Activated T-cell treated with anti-CD3 and anti-CD28 coated beads, Interleukin-2, amount 50 U/mL, for 4 hours (primary cell): ENCODE data around the gene DNAI4. TPM values are rescaled to one million over a fixed set of nuclear protein-coding genes. Genes with fewer than 3 reads are reported as not detected.
A peak's percentile ranks its signal among the peaks of the same experiment; 100 is the strongest.
"Not testable (repeated sequence)": the region's sequence is repeated elsewhere in the genome, so short reads cannot be mapped to it uniquely, and the experiment has no call there.

ENCODE experiments used
- ATAC-seq, 2 donors: fragments of 200-7000 bp; cut with Tn5 transposase; one replicate each; pipeline ENCODE4 v1.10.0; 2021
- DNase-seq: peaks from one replicate; pipeline ENCODE4 v3.0.0-alpha.2; 2020
- H3K27me3 Mint-ChIP-seq: one replicate; pipeline ENCODE4 v1.8.0; 2021; ENCODE audit warnings: low read depth, mixed read lengths
- H3K36me3 Mint-ChIP-seq: one replicate; pipeline ENCODE4 v1.8.0; 2022; ENCODE audit warnings: mixed read lengths; ENCODE audit not compliant: insufficient read depth
- H3K4me1 Mint-ChIP-seq: one replicate; pipeline ENCODE4 v1.8.0; 2021; ENCODE audit warnings: low read depth, mixed read lengths
- H3K4me3 Mint-ChIP-seq: one replicate; pipeline ENCODE4 v1.8.0; 2021; ENCODE audit warnings: mild to moderate bottlenecking, moderate library complexity, mixed read lengths
- H3K9me3 Mint-ChIP-seq: one replicate; pipeline ENCODE4 v1.8.0; 2021; ENCODE audit warnings: mixed read lengths
- total RNA-seq, 3 donors: library from RNA; stranded (reverse); gene quantifications; one replicate each; pipeline ENCODE4 v1.2.1, GENCODE V29; 2021

The DNAI4 gene
- total RNA-seq, 3 donors from 2014 or later: 1.2 to 2.6 (median 1.3) TPM

DNA sequence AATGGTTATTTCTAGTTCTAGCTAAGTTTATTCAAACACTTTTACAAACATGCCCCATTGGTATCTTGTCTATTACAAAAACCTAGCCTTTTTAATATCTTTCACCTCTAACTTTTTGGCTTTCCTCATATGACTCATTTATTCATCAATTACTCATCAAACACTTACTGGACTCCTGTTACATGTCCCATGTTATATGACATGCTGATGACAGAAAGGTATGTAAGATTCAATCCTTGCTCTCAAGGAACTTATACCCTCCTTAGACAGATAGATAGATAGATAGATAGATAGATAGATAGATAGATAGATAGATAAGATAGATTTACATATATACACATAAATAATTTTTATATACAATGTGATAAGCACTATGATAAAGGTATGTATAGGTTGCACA, 89.7 kb downstream of the DNAI4 start:
- Mint-ChIP-seq H3K9me3 (no peaks in the 10 kb centered on the region), H3K4me3 (no peak overlapping the region), H3K36me3 (no peaks in the 10 kb centered on the region), H3K27me3 (no peaks in the 10 kb centered on the region), H3K4me1 (no peaks in the 10 kb centered on the region)
- no peak for DNase-seq
- ATAC-seq: no peak

GRCh38 chr1:66833112-66833511, 91.5 kb downstream of the DNAI4 start:
- DNase-seq: no peak
- no peak for ATAC-seq
- no peaks in the 10 kb centered on the region for H3K27me3 Mint-ChIP-seq
- no peak overlapping the region for H3K4me3 Mint-ChIP-seq
- no peaks in the 10 kb centered on the region for H3K9me3 Mint-ChIP-seq
- no peaks in the 10 kb centered on the region for H3K36me3 Mint-ChIP-seq
- H3K4me1 Mint-ChIP-seq: no peaks in the 10 kb centered on the region

- Mint-ChIP-seq H3K36me3 (no peaks in the 10 kb centered on the region), H3K4me3 (no peak overlapping the region), H3K4me1 (no peaks in the 10 kb centered on the region), H3K9me3 (no peaks in the 10 kb centered on the region), H3K27me3 (no peaks in the 10 kb centered on the region)
- ATAC-seq (no peak), DNase-seq (no peak)
Observed at GRCh38 chr1:66831529-66832239, 93.0 kb downstream of the DNAI4 start.

DNA sequence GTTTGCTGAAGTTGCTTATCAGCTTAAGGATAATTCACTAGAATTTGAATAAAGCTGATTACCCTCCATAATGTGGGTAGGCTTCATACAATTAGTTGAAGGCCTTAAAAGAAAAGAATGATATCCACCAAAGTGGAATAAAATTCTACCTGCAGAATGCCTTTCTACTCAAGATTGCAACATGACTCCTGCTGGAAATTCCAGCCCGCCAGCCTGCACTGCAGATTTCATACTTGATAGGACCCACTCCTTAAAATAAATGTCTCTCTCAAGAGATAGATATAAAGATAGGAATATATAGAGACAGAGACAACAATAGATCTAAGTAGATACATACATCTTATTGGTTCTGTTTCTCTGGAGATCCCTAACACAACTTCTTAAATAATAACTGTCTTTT, 99.9 kb downstream of the DNAI4 start:
- no peaks in the 10 kb centered on the region for H3K27me3 Mint-ChIP-seq
- ATAC-seq (no peak), DNase-seq (no peak)
- H3K4me3 Mint-ChIP-seq: no peak overlapping the region
- no peaks in the 10 kb centered on the region for H3K4me1 Mint-ChIP-seq
- no peaks in the 10 kb centered on the region for H3K9me3 Mint-ChIP-seq
- no peaks in the 10 kb centered on the region for H3K36me3 Mint-ChIP-seq

DNA sequence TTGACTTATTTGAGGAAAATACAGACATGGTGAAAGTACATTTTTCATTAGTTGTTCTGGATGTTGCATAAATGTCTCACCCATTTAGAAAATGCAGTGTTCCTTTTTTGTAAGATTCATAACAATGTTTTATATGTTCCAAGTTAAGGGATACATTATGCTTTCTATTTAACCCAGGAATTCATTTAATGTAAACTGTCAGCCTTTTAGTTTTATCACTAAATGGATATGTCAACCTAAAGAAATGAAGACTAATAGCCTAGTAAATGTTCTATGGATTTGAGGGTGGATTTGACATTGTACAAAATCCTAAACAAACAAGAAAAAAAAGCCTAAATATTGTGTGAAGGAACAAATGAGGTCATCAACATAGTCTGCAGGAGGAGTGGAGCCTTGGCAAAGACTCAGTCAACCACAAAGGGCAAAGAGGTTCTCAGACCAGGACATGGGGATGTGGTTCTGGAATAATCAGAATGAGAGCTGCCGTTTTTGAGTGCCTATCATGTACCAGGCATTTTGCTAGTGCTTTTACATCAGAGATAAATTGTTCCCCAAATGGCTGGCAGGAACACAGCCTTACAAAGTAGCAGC, 114.8 kb downstream of the DNAI4 start:
- no peak for ATAC-seq
- Mint-ChIP-seq H3K4me1 (no peaks in the 10 kb centered on the region), H3K4me3 (no peak overlapping the region), H3K9me3 (no peaks in the 10 kb centered on the region), H3K27me3 (no peaks in the 10 kb centered on the region), H3K36me3 (no peaks in the 10 kb centered on the region)
- no peak for DNase-seq

DNA sequence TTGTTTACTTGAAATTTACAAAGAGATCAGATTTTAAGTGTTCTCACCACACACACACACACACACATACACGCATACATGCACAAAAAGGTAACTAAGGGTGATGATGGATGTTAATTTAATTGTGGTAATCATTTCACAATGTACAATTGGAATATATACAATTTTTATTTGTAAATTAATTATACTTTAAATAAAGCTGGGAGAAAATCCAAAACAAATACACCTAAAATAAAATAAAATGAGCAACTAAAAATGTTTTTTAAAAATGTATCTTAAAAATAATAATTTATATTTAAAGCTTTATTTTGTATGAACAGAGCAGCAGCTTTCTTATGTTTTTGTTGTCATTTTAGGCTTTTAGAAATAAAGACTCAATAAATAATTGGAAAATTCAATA, 115.4 kb downstream of the DNAI4 start:
- DNase-seq (no peak), ATAC-seq (no peak)
- Mint-ChIP-seq H3K9me3 (no peaks in the 10 kb centered on the region), H3K4me3 (no peak overlapping the region), H3K4me1 (no peaks in the 10 kb centered on the region), H3K36me3 (no peaks in the 10 kb centered on the region), H3K27me3 (no peaks in the 10 kb centered on the region)

DNA sequence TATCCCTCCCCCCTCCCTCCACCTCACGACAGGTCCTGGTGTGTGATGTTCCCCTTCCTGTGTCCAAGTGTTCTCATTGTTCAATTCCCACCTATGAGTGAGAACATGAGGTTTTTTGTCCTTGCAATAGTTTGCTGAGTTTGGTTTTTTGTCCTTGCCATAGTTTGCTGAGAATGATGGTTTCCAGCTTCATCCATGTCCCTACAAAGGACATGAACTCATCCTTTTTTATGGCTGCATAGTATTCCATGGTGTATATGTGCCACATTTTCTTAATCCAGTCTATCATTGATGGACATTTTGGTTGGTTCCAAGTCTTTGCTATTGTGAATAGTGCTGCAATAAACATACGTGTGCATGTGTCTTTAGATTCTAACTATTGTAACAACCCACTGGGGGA, 128.8 kb downstream of the DNAI4 start:
- not testable (repeated sequence) for H3K4me3 Mint-ChIP-seq, H3K4me1 Mint-ChIP-seq, H3K9me3 Mint-ChIP-seq, DNase-seq, ATAC-seq, H3K36me3 Mint-ChIP-seq, H3K27me3 Mint-ChIP-seq

DNA sequence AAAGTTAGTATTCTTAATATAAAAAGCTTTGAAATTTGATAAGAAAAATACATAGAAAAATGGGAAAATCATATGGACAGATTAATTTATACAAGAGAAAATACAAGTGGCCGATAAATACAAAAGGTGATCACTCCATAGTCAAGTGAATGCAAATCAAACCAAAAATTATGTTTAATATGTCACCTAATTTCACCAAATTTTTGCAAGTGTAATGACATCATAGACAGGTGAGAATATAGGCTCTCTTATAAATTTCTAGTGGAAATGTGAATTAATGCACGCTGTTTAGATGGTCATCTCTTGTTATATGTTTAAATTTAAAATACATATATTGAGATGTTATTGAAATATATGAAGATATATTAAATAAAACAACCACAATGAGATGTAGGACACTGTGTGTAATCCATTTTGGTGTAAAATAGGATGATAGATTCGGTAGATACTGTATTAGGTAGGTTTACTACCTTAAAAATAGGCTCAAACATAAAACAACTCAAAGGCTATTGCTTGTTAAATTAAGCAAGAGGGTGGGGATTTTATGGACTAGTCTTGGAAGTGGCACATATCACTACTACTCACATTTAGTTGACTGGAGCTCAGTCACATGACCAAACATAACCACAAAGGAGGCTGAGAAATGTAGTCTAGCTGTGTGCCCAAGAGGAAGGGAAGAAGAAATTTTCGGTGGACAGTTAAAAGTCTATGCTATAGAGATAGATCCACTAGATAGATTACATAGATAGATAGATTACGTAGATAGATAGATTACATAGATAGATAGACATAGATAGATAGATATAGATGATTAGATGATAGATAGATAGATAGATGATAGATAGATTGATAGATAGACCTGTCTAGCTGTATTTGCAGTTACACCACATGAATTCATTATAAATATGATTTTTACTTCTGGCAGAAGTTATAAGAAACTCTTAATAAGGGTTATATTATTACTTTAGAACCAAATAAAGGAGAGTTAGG, 132.7 kb downstream of the DNAI4 start:
- no peaks in the 10 kb centered on the region for H3K9me3 Mint-ChIP-seq
- no peaks in the 10 kb centered on the region for H3K36me3 Mint-ChIP-seq
- H3K4me1 Mint-ChIP-seq: peaks cover 16% of the 10 kb centered on the region
- H3K27me3 Mint-ChIP-seq: no peaks in the 10 kb centered on the region
- no peak overlapping the region for H3K4me3 Mint-ChIP-seq
- no peak for DNase-seq
- no peak for ATAC-seq

- peaks cover 18% of the 10 kb centered on the region for H3K4me1 Mint-ChIP-seq
- peak; percentile 99 to 100 for ATAC-seq
- H3K4me3 Mint-ChIP-seq: peak overlapping the region; percentile 68
- peak; percentile 54 for DNase-seq
- H3K36me3 Mint-ChIP-seq: no peaks in the 10 kb centered on the region
- H3K9me3 Mint-ChIP-seq: no peaks in the 10 kb centered on the region
- H3K27me3 Mint-ChIP-seq: no peaks in the 10 kb centered on the region
Observed at GRCh38 chr1:66788231-66788939, 136.3 kb downstream of the DNAI4 start.

DNA sequence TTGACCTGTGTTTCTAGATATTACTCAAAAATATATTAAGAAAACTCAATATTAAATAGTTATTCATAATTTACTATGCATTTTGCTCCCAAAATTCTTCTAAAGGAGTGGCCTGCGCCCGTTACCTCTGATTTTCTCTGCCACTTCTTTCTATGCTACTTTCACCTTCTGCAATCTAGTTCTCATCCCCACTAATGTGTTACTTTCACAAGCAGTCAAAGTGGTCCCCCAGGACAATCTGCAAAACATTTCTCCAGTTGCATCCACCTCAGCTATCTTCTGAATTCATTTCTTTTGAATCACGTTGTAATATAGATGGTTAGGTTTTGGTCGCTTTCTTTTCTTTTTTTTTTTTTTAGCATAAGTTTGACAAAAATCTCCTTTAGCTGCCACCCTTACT, 137.0 kb downstream of the DNAI4 start:
- no peak for ATAC-seq
- H3K4me1 Mint-ChIP-seq: peaks cover 18% of the 10 kb centered on the region
- no peaks in the 10 kb centered on the region for H3K9me3 Mint-ChIP-seq
- no peaks in the 10 kb centered on the region for H3K27me3 Mint-ChIP-seq
- H3K36me3 Mint-ChIP-seq: no peaks in the 10 kb centered on the region
- no peak for DNase-seq
- H3K4me3 Mint-ChIP-seq: no peak overlapping the region

DNA sequence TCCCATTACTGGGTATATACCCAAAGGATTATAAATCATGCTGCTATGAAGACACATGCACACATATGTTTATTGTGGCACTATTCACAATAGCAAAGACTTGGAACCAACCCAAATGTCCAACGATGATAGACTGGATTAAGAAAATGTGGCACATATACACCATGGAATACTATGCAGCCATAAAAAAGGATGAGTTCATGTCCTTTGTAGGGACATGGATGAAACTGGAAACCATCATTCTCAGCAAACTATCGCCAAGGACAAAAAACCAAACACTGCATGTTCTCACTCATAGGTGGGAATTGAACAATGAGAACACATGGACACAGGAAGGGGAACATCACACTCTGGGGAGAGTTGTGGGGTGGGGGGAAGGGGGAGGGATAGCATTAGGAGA, 138.9 kb downstream of the DNAI4 start:
- H3K9me3 Mint-ChIP-seq, H3K4me3 Mint-ChIP-seq, H3K36me3 Mint-ChIP-seq, DNase-seq, H3K27me3 Mint-ChIP-seq, ATAC-seq: not testable (repeated sequence)
- H3K4me1 Mint-ChIP-seq: peaks cover 18% of the 10 kb centered on the region

- Mint-ChIP-seq H3K27me3 (peaks cover 2% of the 10 kb centered on the region), H3K4me1 (no peaks in the 10 kb centered on the region), H3K36me3 (no peaks in the 10 kb centered on the region), H3K4me3 (no peak overlapping the region), H3K9me3 (no peaks in the 10 kb centered on the region)
- no peak for DNase-seq
- no peak for ATAC-seq
Observed at GRCh38 chr1:66779475-66780078, 145.1 kb downstream of the DNAI4 start.

GRCh38 chr1:66778969-66779368, 145.7 kb downstream of the DNAI4 start:
- no peaks in the 10 kb centered on the region for H3K4me1 Mint-ChIP-seq
- no peak overlapping the region for H3K4me3 Mint-ChIP-seq
- peaks cover 2% of the 10 kb centered on the region for H3K27me3 Mint-ChIP-seq
- no peaks in the 10 kb centered on the region for H3K9me3 Mint-ChIP-seq
- H3K36me3 Mint-ChIP-seq: no peaks in the 10 kb centered on the region
- DNase-seq (no peak), ATAC-seq (no peak)

DNA sequence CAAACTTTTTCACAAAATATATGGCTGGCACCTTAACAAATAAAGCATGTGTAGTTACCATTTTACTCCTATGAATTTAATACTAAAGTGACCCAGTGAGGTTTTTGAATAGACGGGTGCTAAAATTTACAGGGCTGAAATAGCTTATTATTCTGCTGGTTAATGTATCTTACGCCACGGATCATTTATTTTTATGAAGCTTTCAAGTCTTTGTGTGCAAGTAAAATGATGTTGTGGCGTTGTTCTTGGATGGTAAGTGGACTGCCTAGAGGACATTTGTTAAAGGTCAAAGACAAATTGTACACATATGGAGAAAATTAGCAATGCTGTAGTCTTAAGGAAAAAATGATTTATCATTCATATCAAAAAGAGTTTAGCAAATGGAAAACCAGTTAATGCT, 146.4 kb downstream of the DNAI4 start:
- Mint-ChIP-seq H3K4me3 (no peak overlapping the region), H3K27me3 (peaks cover 2% of the 10 kb centered on the region), H3K4me1 (no peaks in the 10 kb centered on the region), H3K36me3 (no peaks in the 10 kb centered on the region), H3K9me3 (no peaks in the 10 kb centered on the region)
- no peak for ATAC-seq
- no peak for DNase-seq
